IMR-90 (cell line): ENCODE results near the gene MRTFA. TPM values are rescaled to one million over a fixed set of nuclear protein-coding genes. Genes with fewer than 3 reads are reported as not detected.

Source experiments
- ATAC-seq: fragments of 200-7000 bp; cut with Tn5 transposase; 2 replicates; pipeline ENCODE4 v1.9.1; 2020; ENCODE audit warnings: low read depth, mild to moderate bottlenecking, moderate library complexity
- BruUV-seq: library from RNA; stranded (reverse); fragments of 400-500 nt; replicated peaks from 2 replicates; lab custom pipeline; 2021; lab: Mats Ljungman, UMichigan
- CTCF ChIA-PET: fragments of 300-600 bp; formaldehyde crosslinking; extraction: SDS; loops from one replicate; lab custom pipeline; 2021; ENCODE audit warnings: antibody characterized with exemption; lab: Yijun Ruan, JAX
- POLR2A ChIA-PET: fragments of 300-600 bp; sonication (Branson Sonifier 250); formaldehyde crosslinking; loops from one replicate; lab custom pipeline; 2022; ENCODE audit warnings: antibody characterized with exemption; ENCODE audit not compliant: unreplicated experiment; lab: Charles Lee
- DNase-seq: peaks from one replicate; pipeline ENCODE4 v3.0.0; 2013
- H2AFZ ChIP-seq: replicated peaks from 2 replicates; pipeline ENCODE3; 2013; ENCODE audit warnings: low read length, mild to moderate bottlenecking; ENCODE audit not compliant: poor library complexity
- H2AK5ac ChIP-seq: 2 replicates; pipeline ENCODE4 v1.6.1; 2013; ENCODE audit warnings: low read depth, low read length, inconsistent platforms
- H2AK9ac ChIP-seq: replicated peaks from 2 replicates; pipeline ENCODE3; 2013; ENCODE audit warnings: mild to moderate bottlenecking, low read depth, low read length, moderate library complexity; ENCODE audit not compliant: poor library complexity
- H2BK120ac ChIP-seq: 2 replicates; pipeline ENCODE4 v1.6.1; 2013; ENCODE audit warnings: low read depth, low read length, inconsistent platforms
- H2BK15ac ChIP-seq: 3 replicates; pipeline ENCODE4 v1.6.1; 2013; ENCODE audit warnings: low read depth, low read length, inconsistent platforms
- H2BK20ac ChIP-seq: 2 replicates; pipeline ENCODE4 v1.6.1; 2013; ENCODE audit warnings: low read depth, mild to moderate bottlenecking, inconsistent platforms, low read length, moderate library complexity
- H2BK5ac ChIP-seq: 2 replicates; pipeline ENCODE4 v1.6.1; 2013; ENCODE audit warnings: mild to moderate bottlenecking, low read depth, low read length, inconsistent platforms; ENCODE audit not compliant: poor library complexity, severe bottlenecking
- H3K14ac ChIP-seq: replicated peaks from 2 replicates; pipeline ENCODE4 v1.6.1; 2013; ENCODE audit warnings: low read depth, low read length, inconsistent platforms
- H3K18ac ChIP-seq: 2 replicates; pipeline ENCODE4 v1.6.1; 2013; ENCODE audit warnings: low read depth, low read length, control low read depth
- H3K23ac ChIP-seq: 2 replicates; pipeline ENCODE4 v1.6.1; 2013; ENCODE audit warnings: low read depth, low read length, inconsistent platforms
- H3K27ac ChIP-seq: 2 replicates; pipeline ENCODE4 v1.5.1; 2013; ENCODE audit warnings: mild to moderate bottlenecking, control low read depth, low read length; ENCODE audit not compliant: insufficient read depth
- H3K27me3 ChIP-seq: 2 replicates; pipeline ENCODE4 v1.6.1; 2013; ENCODE audit warnings: low read length; ENCODE audit not compliant: control insufficient read depth, insufficient read depth
- H3K36me3 ChIP-seq: 2 replicates; pipeline ENCODE4 v1.6.1; 2013; ENCODE audit warnings: low read length, mixed read lengths; ENCODE audit not compliant: control insufficient read depth, insufficient read depth
- H3K4ac ChIP-seq: 2 replicates; pipeline ENCODE4 v1.6.1; 2013; ENCODE audit warnings: low read depth, low read length, inconsistent platforms
- H3K4me1 ChIP-seq: 2 replicates; pipeline ENCODE4 v1.6.1; 2013; ENCODE audit warnings: low read length, mixed read lengths; ENCODE audit not compliant: control insufficient read depth, insufficient read depth
- H3K4me2 ChIP-seq: 2 replicates; pipeline ENCODE4 v1.6.1; 2013; ENCODE audit warnings: low read depth, mild to moderate bottlenecking, control low read depth, low read length, moderate library complexity
- H3K4me3 ChIP-seq: 2 replicates; pipeline ENCODE4 v1.5.1; 2013; ENCODE audit warnings: low read depth, mild to moderate bottlenecking, control low read depth, low read length, moderate library complexity; ENCODE audit not compliant: insufficient read depth
- H3K56ac ChIP-seq: 2 replicates; pipeline ENCODE4 v1.6.1; 2013; ENCODE audit warnings: low read length, inconsistent platforms; ENCODE audit not compliant: insufficient read depth; ENCODE audit errors: extremely low read depth
- H3K79me1 ChIP-seq, 2 experiments: 2 replicates each; pipeline ENCODE4 v1.6.1; 2013; ENCODE audit warnings: low read length in 2 of 2, inconsistent platforms in 1 of 2, low read depth in 1 of 2
- H3K9ac ChIP-seq: 2 replicates; pipeline ENCODE4 v1.6.1; 2013; ENCODE audit warnings: low read depth, low read length, control low read depth
- H3K9me1 ChIP-seq: 2 replicates; pipeline ENCODE4 v1.6.1; 2013; ENCODE audit warnings: low read length, inconsistent platforms; ENCODE audit not compliant: insufficient read depth
- H3K9me3 ChIP-seq: 2 replicates; pipeline ENCODE4 v1.6.1; 2013; ENCODE audit warnings: low read length; ENCODE audit not compliant: control insufficient read depth, insufficient read depth
- H4K20me1 ChIP-seq: 2 replicates; pipeline ENCODE4 v1.6.1; 2013; ENCODE audit warnings: low read length, inconsistent platforms; ENCODE audit not compliant: insufficient read depth
- H4K5ac ChIP-seq: 2 replicates; pipeline ENCODE4 v1.6.1; 2013; ENCODE audit warnings: mild to moderate bottlenecking, low read depth, low read length, control low read depth
- H4K8ac ChIP-seq, 2 experiments: 2 replicates each; pipeline ENCODE4 v1.6.1; 2013; ENCODE audit warnings: low read depth in 2 of 2, low read length in 2 of 2, control low read depth in 1 of 2, inconsistent platforms in 1 of 2
- H4K91ac ChIP-seq: 2 replicates; pipeline ENCODE4 v1.6.1; 2013; ENCODE audit warnings: low read depth, low read length, inconsistent platforms; ENCODE audit not compliant: insufficient read depth
- CHD1 ChIP-seq: IDR thresholded peaks from 2 replicates; pipeline ENCODE4 v1.6.1; 2012; ENCODE audit warnings: low read depth, low read length, improper control_type of control experiment
- MAFK ChIP-seq: IDR thresholded peaks from 2 replicates; pipeline ENCODE4 v1.6.1; 2012; ENCODE audit warnings: low read depth, low read length, improper control_type of control experiment
- SMC3 ChIP-seq: fragments of 150-350 bp; IDR thresholded peaks from 2 replicates; pipeline ENCODE4 v1.6.1; 2016; ENCODE audit warnings: low read depth, mild to moderate bottlenecking, antibody characterized with exemption, low read length, moderate library complexity
- WGBS, 2 experiments: methylation state at CpG; one replicate each; pipeline versions ENCODE4 v1.1.5 to v1.1.7; 2013; ENCODE audit warnings: missing lambda C conversion rate in 2 of 2; ENCODE audit not compliant: insufficient read length in 1 of 2; ENCODE audit errors: extremely low coverage in 2 of 2; 5-methylcytosine and 5-hydroxymethylcytosine counted together
- dilution Hi-C: fragments of 300-500 bp; cut with HindIII; formaldehyde crosslinking; loops from one replicate; pipeline ENCODE4 v1.14.3; 2018; ENCODE audit warnings: low sequenced_read_pairs; ENCODE audit not compliant: unreplicated experiment
- in situ Hi-C: fragments of 300-500 bp; cut with MboI; formaldehyde crosslinking; loops from 3 replicates; pipeline ENCODE4 v1.14.3; 2019; ENCODE audit warnings: low sequenced_read_pairs, inconsistent platforms, mixed read lengths
- intact Hi-C: fragments of 100-400 bp; cut with micrococcal nuclease; formaldehyde crosslinking; loops from 2 replicates; pipeline ENCODE4 v1.10.0; 2022
- polyA plus RNA-seq, 3 experiments: library from polyadenylated mRNA; depleted of rRNA; stranded (reverse); fragments of >200 nt; gene quantifications; 2 replicates each; pipeline ENCODE4 v1.2.3, GENCODE V29; 2012; ENCODE audit warnings: low replicate concordance in 1 of 3
- total RNA-seq: library from RNA; depleted of rRNA; stranded (reverse); fragments of >200 nt; gene quantifications from 2 replicates; pipeline ENCODE4 v1.2.3, GENCODE V29; 2012

The MRTFA gene
- total and polyA plus RNA-seq, 2 of the 4 experiments (the other 2 are of a cell fraction), result 12.5 to 17.2 TPM

- Histone ChIP-seq H3K4me1 (peaks cover 4% of the 10 kb centered on the region; the same call in 1 of the 2 replicates), H2BK120ac (no peak overlapping the region), H3K4ac (no peak overlapping the region), H3K4me2 (no peak overlapping the region), H3K14ac (no peak overlapping the region), H3K36me3 (peaks cover 85% of the 10 kb centered on the region), H2BK15ac (no peak overlapping the region), H4K8ac (no peak overlapping the region), H2BK5ac (no peak overlapping the region), H3K18ac (no peak overlapping the region), H3K4me3 (no peak overlapping the region), H3K27ac (no peak overlapping the region), H4K91ac (no peak overlapping the region), H3K9me3 (no peaks in the 10 kb centered on the region), H3K27me3 (no peaks in the 10 kb centered on the region), H2AFZ (no peak overlapping the region), H3K9ac (no peak overlapping the region), H3K9me1 (peaks cover 11% of the 10 kb centered on the region), H4K5ac (no peak overlapping the region), H3K23ac (no peak overlapping the region), H2BK20ac (no peak overlapping the region), H3K56ac (no peak overlapping the region), H2AK5ac (no peak overlapping the region), H4K20me1 (peaks cover 32% of the 10 kb centered on the region), H2AK9ac (no peak overlapping the region), H3K79me1 (peaks cover 10 to 79% of the 10 kb centered on the region in 2 experiments; a peak in 3 of 4 replicates)
- dilution Hi-C loops (no loop called here), in situ Hi-C loops (no loop called here), intact Hi-C loops (no loop called here)
- DNase-seq (no peak), ATAC-seq (no peak)
- CTCF ChIA-PET, result no interaction called here
- POLR2A ChIA-PET, result no interaction called here
- TF ChIP-seq SMC3 (no peak), MAFK (no peak), CHD1 (no peak)
- 93% methylated on average over 3 of the region's 9 CpGs; no CpG with 5 or more reads in 1 of the 2 experiments for WGBS, 2 experiments
- no TSS peak for BruUV-seq
These were observed 213.8 kb downstream of the MRTFA start for GRCh38 chr22:40422558-40423309.
